Measurements from ENCODE around the gene PMM1.
"Not testable (repeated sequence)": the region's sequence is repeated elsewhere in the genome, so short reads cannot be mapped to it uniquely, and the experiment has no call there.

DNA sequence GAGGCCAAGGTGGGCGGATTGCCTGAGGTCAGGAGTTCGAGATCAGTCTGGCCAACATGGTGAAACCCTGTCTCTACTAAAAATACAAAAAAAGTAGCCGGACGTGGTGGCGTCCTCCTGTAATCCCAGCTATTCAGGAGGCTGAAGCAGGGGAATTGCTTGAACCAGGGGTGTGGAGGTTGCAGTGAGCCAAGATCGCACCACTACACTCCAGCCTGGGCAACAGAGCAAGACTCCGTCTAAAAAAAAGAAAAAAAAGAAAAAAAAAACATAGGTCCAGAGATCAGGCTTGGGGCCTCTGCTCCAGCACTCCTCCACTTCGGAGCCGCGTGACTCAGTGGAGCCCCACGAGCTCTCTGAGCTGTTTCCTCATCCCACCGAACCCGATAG lies 31.4 kb downstream of the PMM1 start:
- TF ChIP-seq, protein P1, sequence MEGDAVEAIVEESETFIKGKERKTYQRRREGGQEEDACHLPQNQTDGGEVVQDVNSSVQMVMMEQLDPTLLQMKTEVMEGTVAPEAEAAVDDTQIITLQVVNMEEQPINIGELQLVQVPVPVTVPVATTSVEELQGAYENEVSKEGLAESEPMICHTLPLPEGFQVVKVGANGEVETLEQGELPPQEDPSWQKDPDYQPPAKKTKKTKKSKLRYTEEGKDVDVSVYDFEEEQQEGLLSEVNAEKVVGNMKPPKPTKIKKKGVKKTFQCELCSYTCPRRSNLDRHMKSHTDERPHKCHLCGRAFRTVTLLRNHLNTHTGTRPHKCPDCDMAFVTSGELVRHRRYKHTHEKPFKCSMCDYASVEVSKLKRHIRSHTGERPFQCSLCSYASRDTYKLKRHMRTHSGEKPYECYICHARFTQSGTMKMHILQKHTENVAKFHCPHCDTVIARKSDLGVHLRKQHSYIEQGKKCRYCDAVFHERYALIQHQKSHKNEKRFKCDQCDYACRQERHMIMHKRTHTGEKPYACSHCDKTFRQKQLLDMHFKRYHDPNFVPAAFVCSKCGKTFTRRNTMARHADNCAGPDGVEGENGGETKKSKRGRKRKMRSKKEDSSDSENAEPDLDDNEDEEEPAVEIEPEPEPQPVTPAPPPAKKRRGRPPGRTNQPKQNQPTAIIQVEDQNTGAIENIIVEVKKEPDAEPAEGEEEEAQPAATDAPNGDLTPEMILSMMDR (IDR thresholded peaks at IDR 0.05; ENCODE audit: low read depth, low read length), result not testable (repeated sequence)
- TF ChIP-seq MYC (IDR thresholded peaks at IDR 0.05; ENCODE audit: low read depth, low read length); POLR2A (IDR thresholded peaks at IDR 0.05; ENCODE audit: extremely low read depth, insufficient read length): not testable (repeated sequence)
- TF ChIP-seq, protein P2, sequence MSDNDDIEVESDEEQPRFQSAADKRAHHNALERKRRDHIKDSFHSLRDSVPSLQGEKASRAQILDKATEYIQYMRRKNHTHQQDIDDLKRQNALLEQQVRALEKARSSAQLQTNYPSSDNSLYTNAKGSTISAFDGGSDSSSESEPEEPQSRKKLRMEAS (IDR thresholded peaks at IDR 0.05; ENCODE audit: low read depth, low read length), result not testable (repeated sequence)

Measured in NB4 (cell line).